Keratinocyte (primary cell): ENCODE measurements around the gene FAAP20. TPM values are rescaled to one million over a fixed set of nuclear protein-coding genes. Genes with fewer than 3 reads are reported as not detected.

Experiments
- DNase-seq: peaks from one replicate; pipeline ENCODE4 v3.0.0-alpha.2; 2011; ENCODE audit warnings: low read depth, missing footprints, low spot score
- FAIRE-seq: peaks from 2 replicates; lab custom pipeline; 2011; peaks lifted over from hg19 to GRCh38; lab: Jason Lieb, UNC
- H2AFZ ChIP-seq: 2 replicates; pipeline ENCODE4 v1.6.0; 2012; ENCODE audit warnings: low read length, control low read depth, inconsistent platforms; ENCODE audit not compliant: control insufficient read depth
- H3K27ac ChIP-seq: 2 replicates; pipeline ENCODE4 v1.5.1; 2011; ENCODE audit warnings: low read length; ENCODE audit not compliant: control insufficient read depth, insufficient read depth
- H3K27me3 ChIP-seq: 3 replicates; pipeline ENCODE4 v1.6.0; 2011; ENCODE audit warnings: low read length; ENCODE audit not compliant: control insufficient read depth, insufficient read depth; ENCODE audit errors: extremely low read depth
- H3K36me3 ChIP-seq, 2 experiments: 2 replicates in 1 of 2; 3 replicates in 1 of 2; pipeline ENCODE4 v1.5.1; 2011; ENCODE audit warnings: low read length in 2 of 2, mild to moderate bottlenecking in 1 of 2; ENCODE audit not compliant: control insufficient read depth in 2 of 2, insufficient read depth in 2 of 2; ENCODE audit errors: extremely low read depth in 1 of 2
- H3K4me1 ChIP-seq: 3 replicates; pipeline ENCODE4 v1.5.1; 2011; ENCODE audit warnings: low read length; ENCODE audit not compliant: control insufficient read depth, insufficient read depth; ENCODE audit errors: extremely low read depth
- H3K4me2 ChIP-seq: 3 replicates; pipeline ENCODE4 v1.6.0; 2011; ENCODE audit warnings: low read depth, low read length; ENCODE audit not compliant: control insufficient read depth, insufficient read depth; ENCODE audit errors: extremely low read depth
- H3K4me3 ChIP-seq, 3 experiments: fragments of 200-600 bp in 1 of 3; sonication (generic) in 1 of 3; 2 replicates in 2 of 3; 3 replicates in 1 of 3; pipeline ENCODE4 v1.5.1; 2011 to 2016; ENCODE audit warnings: low read length in 3 of 3, mild to moderate bottlenecking in 3 of 3, control low read depth in 2 of 3, inconsistent platforms in 1 of 3, low read depth in 1 of 3, mixed read lengths in 1 of 3, mixed run types in 1 of 3, moderate library complexity in 1 of 3; ENCODE audit not compliant: control insufficient read depth in 2 of 3, insufficient read depth in 2 of 3; ENCODE audit errors: extremely low read depth in 1 of 3
- H3K79me2 ChIP-seq: 2 replicates; pipeline ENCODE4 v1.6.0; 2012; ENCODE audit warnings: low read length; ENCODE audit not compliant: control insufficient read depth, insufficient read depth
- H3K9ac ChIP-seq: 3 replicates; pipeline ENCODE4 v1.6.0; 2011; ENCODE audit warnings: low read length; ENCODE audit not compliant: control insufficient read depth, insufficient read depth; ENCODE audit errors: extremely low read depth
- H3K9me1 ChIP-seq: 3 replicates; pipeline ENCODE4 v1.6.0; 2011; ENCODE audit warnings: low read length; ENCODE audit not compliant: control insufficient read depth, insufficient read depth; ENCODE audit errors: extremely low read depth
- H3K9me3 ChIP-seq: 2 replicates; pipeline ENCODE4 v1.5.1; 2012; ENCODE audit warnings: low read depth, low read length; ENCODE audit not compliant: control insufficient read depth
- H4K20me1 ChIP-seq: 3 replicates; pipeline ENCODE4 v1.6.0; 2011; ENCODE audit warnings: low read length; ENCODE audit not compliant: control insufficient read depth, insufficient read depth; ENCODE audit errors: extremely low read depth
- EZH2 ChIP-seq: IDR thresholded peaks from one replicate; pipeline ENCODE4 v1.6.1; 2012; ENCODE audit warnings: inconsistent platforms, mild to moderate bottlenecking, low read length, moderate library complexity
- dilution Hi-C: fragments of 300-500 bp; cut with MboI; formaldehyde crosslinking; loops from one replicate; pipeline ENCODE4 v1.7.0; 2020; ENCODE audit warnings: low sequenced_read_pairs; ENCODE audit not compliant: extremely low pct_ligation_motif_present
- polyA plus RNA-seq, 5 experiments: library from polyadenylated mRNA; depleted of rRNA in 3 of 5; stranded (reverse) in 3 of 5; stranded (forward) in 1 of 5; unstranded in 1 of 5; fragments of >200 nt; gene quantifications; 1 replicate in 1 of 5; 2 replicates in 3 of 5; 3 replicates in 1 of 5; pipeline versions ENCODE4 v1.2.1 to v1.2.3, GENCODE V29; 2011 to 2012; ENCODE audit warnings: missing spikeins in 2 of 5, low read depth in 1 of 5, low replicate concordance in 1 of 5
- TF ChIP-seq, protein P1 (sequence below), 3 experiments: IDR thresholded peaks in 1 of 3; conservative IDR thresholded peaks in 1 of 3; optimal IDR thresholded peaks in 1 of 3; 2 replicates in 2 of 3; 3 replicates in 1 of 3; pipeline versions ENCODE3 to v1.5.1; 2011; ENCODE audit warnings: low read length in 3 of 3, mild to moderate bottlenecking in 3 of 3, moderate library complexity in 2 of 3, control low read depth in 1 of 3, inconsistent platforms in 1 of 3; ENCODE audit not compliant: insufficient read depth in 2 of 3; ENCODE audit errors: extremely low read depth in 1 of 3

FAAP20 gene
- polyA plus RNA-seq, 1 donor (not counting 4 experiments of a cell fraction or from before 2014, with no cell fraction given): 7.3 TPM

DNA sequence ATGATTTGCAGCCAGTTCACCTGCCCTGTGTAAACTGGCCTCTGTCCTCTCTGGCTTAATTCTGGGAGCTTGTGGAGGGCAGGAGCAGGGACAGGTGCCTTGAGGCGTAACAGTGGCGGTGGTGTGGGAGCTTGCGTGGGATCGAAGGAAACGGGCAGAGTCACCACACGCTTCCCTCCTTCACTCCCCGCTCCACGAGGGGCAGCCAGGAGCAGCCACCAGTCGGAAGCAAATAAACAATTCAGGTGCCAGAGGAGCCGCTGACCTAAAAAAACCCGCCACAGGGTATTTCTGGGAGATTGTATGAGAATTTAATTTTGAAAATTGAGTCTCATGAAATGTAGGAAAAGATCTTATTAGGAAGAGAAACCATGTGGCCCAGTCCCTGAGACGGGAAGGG, 26.0 kb downstream of the FAAP20 start:
- Histone ChIP-seq H3K36me3 (peaks cover 0 to 14% of the 10 kb centered on the region in 2 experiments), H3K9ac (no peak overlapping the region), H4K20me1 (no peaks in the 10 kb centered on the region), H3K4me2 (no peak overlapping the region), H3K4me3 (no peak overlapping the region), H3K27me3 (no peaks in the 10 kb centered on the region), H3K9me3 (no peaks in the 10 kb centered on the region), H3K79me2 (no peaks in the 10 kb centered on the region), H3K4me1 (no peaks in the 10 kb centered on the region), H3K27ac (no peak overlapping the region), H2AFZ (no peak overlapping the region), H3K9me1 (no peaks in the 10 kb centered on the region)
- DNase-seq: no peak
- dilution Hi-C loops: no loop called here
- no peak for FAIRE-seq
- no peak for TF ChIP-seq EZH2
- TF ChIP-seq, protein P1, sequence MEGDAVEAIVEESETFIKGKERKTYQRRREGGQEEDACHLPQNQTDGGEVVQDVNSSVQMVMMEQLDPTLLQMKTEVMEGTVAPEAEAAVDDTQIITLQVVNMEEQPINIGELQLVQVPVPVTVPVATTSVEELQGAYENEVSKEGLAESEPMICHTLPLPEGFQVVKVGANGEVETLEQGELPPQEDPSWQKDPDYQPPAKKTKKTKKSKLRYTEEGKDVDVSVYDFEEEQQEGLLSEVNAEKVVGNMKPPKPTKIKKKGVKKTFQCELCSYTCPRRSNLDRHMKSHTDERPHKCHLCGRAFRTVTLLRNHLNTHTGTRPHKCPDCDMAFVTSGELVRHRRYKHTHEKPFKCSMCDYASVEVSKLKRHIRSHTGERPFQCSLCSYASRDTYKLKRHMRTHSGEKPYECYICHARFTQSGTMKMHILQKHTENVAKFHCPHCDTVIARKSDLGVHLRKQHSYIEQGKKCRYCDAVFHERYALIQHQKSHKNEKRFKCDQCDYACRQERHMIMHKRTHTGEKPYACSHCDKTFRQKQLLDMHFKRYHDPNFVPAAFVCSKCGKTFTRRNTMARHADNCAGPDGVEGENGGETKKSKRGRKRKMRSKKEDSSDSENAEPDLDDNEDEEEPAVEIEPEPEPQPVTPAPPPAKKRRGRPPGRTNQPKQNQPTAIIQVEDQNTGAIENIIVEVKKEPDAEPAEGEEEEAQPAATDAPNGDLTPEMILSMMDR (optimal IDR thresholded peaks at IDR 0.05 in 1 of 3, IDR thresholded peaks at IDR 0.05 in 1 of 3, conservative IDR thresholded peaks at IDR 0.05 in 1 of 3; ENCODE audit: extremely low read depth in 1 of 3, insufficient read depth in 2 of 3, low read length in 3 of 3): no peak

DNA sequence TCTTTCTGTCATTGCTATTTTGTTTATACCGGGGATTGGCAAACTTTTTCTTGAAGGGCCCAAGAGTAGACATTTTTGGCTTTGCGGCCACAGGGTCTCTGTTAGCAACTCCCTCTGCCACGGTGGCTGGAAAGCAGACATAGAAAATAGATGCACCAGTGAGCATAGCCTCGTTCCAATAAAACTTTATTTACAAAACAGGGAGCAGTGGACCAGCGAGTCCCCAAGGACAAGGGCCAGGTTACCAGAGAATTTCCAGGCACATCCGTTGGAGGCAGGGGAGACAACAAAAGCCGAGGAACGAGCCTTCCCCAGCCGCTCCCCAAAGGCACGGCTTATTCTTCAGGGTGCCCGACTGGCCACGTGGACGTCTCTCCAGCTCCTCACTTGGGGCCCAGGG, 26.5 kb downstream of the FAAP20 start:
- no peak overlapping the region for H3K27ac ChIP-seq
- dilution Hi-C loops: no loop called here
- no peaks in the 10 kb centered on the region for H3K79me2 ChIP-seq
- DNase-seq (no peak), FAIRE-seq (no peak)
- no peak overlapping the region for H2AFZ ChIP-seq
- no peaks in the 10 kb centered on the region for H4K20me1 ChIP-seq
- no peaks in the 10 kb centered on the region for H3K9me3 ChIP-seq
- H3K36me3 ChIP-seq: peaks cover 0 to 14% of the 10 kb centered on the region in 2 experiments
- no peaks in the 10 kb centered on the region for H3K27me3 ChIP-seq
- no peak overlapping the region for H3K4me3 ChIP-seq
- H3K9me1 ChIP-seq: no peaks in the 10 kb centered on the region
- TF ChIP-seq, protein P1 (optimal IDR thresholded peaks at IDR 0.05 in 1 of 3, IDR thresholded peaks at IDR 0.05 in 1 of 3, conservative IDR thresholded peaks at IDR 0.05 in 1 of 3; ENCODE audit: extremely low read depth in 1 of 3, insufficient read depth in 2 of 3, low read length in 3 of 3): no peak
- no peak for TF ChIP-seq EZH2
- no peaks in the 10 kb centered on the region for H3K4me1 ChIP-seq
- no peak overlapping the region for H3K9ac ChIP-seq
- no peak overlapping the region for H3K4me2 ChIP-seq
